Fibroblast of skin of scalp (primary cell): ENCODE data around the gene ENDOU.

Experiments
- DNase-seq: peaks from one replicate; pipeline ENCODE4 v3.0.0-alpha.2; 2013

Gene ENDOU

GRCh38 chr12:47742253-47742825 lies 17.0 kb upstream of the ENDOU start:
- DNase-seq, result no peak

GRCh38 chr12:47741340-47741703 lies 16.0 kb upstream of the ENDOU start:
- DNase-seq, result peak; percentile 69

GRCh38 chr12:47740606-47741339 lies 15.5 kb upstream of the ENDOU start:
- DNase-seq, result no peak

- DNase-seq, result no peak
Measured at GRCh38 chr12:47739979-47740378, 14.7 kb upstream of the ENDOU start.

- DNase-seq, result no peak
Measured at GRCh38 chr12:47739297-47739696, 14.0 kb upstream of the ENDOU start.

GRCh38 chr12:47737936-47738594 lies 12.8 kb upstream of the ENDOU start:
- DNase-seq, result no peak

- DNase-seq, result peak; percentile 65
Measured at GRCh38 chr12:47736877-47737676, 11.8 kb upstream of the ENDOU start.

GRCh38 chr12:47736216-47736615 lies 10.9 kb upstream of the ENDOU start:
- no peak for DNase-seq

GRCh38 chr12:47735649-47736048 lies 10.4 kb upstream of the ENDOU start:
- DNase-seq, result no peak

GRCh38 chr12:47734725-47735480 lies 9.6 kb upstream of the ENDOU start:
- no peak for DNase-seq

GRCh38 chr12:47733142-47733541 lies 7.9 kb upstream of the ENDOU start:
- no peak for DNase-seq

- no peak for DNase-seq
Measured at GRCh38 chr12:47732504-47732903, 7.2 kb upstream of the ENDOU start.

- DNase-seq, result no peak
Measured at GRCh38 chr12:47731723-47732122, 6.4 kb upstream of the ENDOU start.

GRCh38 chr12:47730341-47730744 lies 5.1 kb upstream of the ENDOU start:
- no peak for DNase-seq

- DNase-seq, result peak; percentile 29
Measured at GRCh38 chr12:47729233-47729632, 3.9 kb upstream of the ENDOU start.

GRCh38 chr12:47725893-47726292 lies 603 bp upstream of the ENDOU start:
- DNase-seq, result peak; percentile 88

- DNase-seq, result no peak
Measured at GRCh38 chr12:47722941-47723631, 2.2 kb downstream of the ENDOU start.

- no peak for DNase-seq
Measured at GRCh38 chr12:47722136-47722834, 3.0 kb downstream of the ENDOU start.

GRCh38 chr12:47721431-47721973 lies 3.8 kb downstream of the ENDOU start:
- peak; percentile 39 for DNase-seq

GRCh38 chr12:47718531-47718930 lies 6.8 kb downstream of the ENDOU start:
- DNase-seq, result no peak
